Neuronal stem cell (in vitro differentiated cells): ENCODE data around the gene ASS1.
A peak's percentile ranks its signal among the peaks of the same experiment; 100 is the strongest.

Experiments
- DNase-seq: peaks from one replicate; pipeline ENCODE4 v3.0.0-alpha.2; 2013; ENCODE audit warnings: low spot score
- H2AFZ ChIP-seq: one replicate; pipeline ENCODE4 v1.6.1; 2013; ENCODE audit warnings: mild to moderate bottlenecking, low read length, inconsistent platforms
- H2AK5ac ChIP-seq: 2 replicates; pipeline ENCODE4 v1.6.1; 2013; ENCODE audit warnings: low read depth, mild to moderate bottlenecking, inconsistent platforms, low read length, moderate library complexity, mixed read lengths
- H2BK120ac ChIP-seq: 2 replicates; pipeline ENCODE4 v1.6.1; 2013; ENCODE audit warnings: low read depth, mild to moderate bottlenecking, inconsistent platforms, low read length, moderate library complexity, mixed read lengths
- H2BK12ac ChIP-seq: one replicate; pipeline ENCODE4 v1.6.1; 2013; ENCODE audit warnings: low read length, inconsistent platforms
- H2BK15ac ChIP-seq: 2 replicates; pipeline ENCODE4 v1.6.1; 2013; ENCODE audit warnings: mild to moderate bottlenecking, low read length, inconsistent platforms, mixed read lengths
- H2BK5ac ChIP-seq: one replicate; pipeline ENCODE4 v1.6.1; 2013; ENCODE audit warnings: inconsistent platforms, mild to moderate bottlenecking, low read length, moderate library complexity
- H3K14ac ChIP-seq: one replicate; pipeline ENCODE4 v1.6.1; 2013; ENCODE audit warnings: low read length, inconsistent platforms
- H3K18ac ChIP-seq: 2 replicates; pipeline ENCODE4 v1.6.1; 2013; ENCODE audit warnings: low read length, inconsistent platforms
- H3K23ac ChIP-seq: 2 replicates; pipeline ENCODE4 v1.6.1; 2013; ENCODE audit warnings: low read depth, mild to moderate bottlenecking, mixed read lengths, low read length, inconsistent platforms; ENCODE audit not compliant: poor library complexity
- H3K27ac ChIP-seq: replicated peaks from 3 replicates; pipeline ENCODE4 v1.5.1; 2013; ENCODE audit warnings: low read length, inconsistent platforms
- H3K27me3 ChIP-seq, 3 experiments: 2 replicates each; pipeline ENCODE4 v1.6.1; 2013; ENCODE audit warnings: low read length in 3 of 3, mild to moderate bottlenecking in 2 of 3, inconsistent platforms in 1 of 3, low read depth in 1 of 3, mixed read lengths in 1 of 3, moderate library complexity in 1 of 3; ENCODE audit not compliant: control insufficient read depth in 3 of 3, insufficient read depth in 3 of 3
- H3K36me3 ChIP-seq, 2 donors: replicated peaks in 1 of 2; 2 replicates each; pipeline ENCODE4 v1.6.1; 2013; ENCODE audit warnings: low read length in 2 of 2; ENCODE audit not compliant: control insufficient read depth in 2 of 2, insufficient read depth in 2 of 2
- H3K4ac ChIP-seq: 2 replicates; pipeline ENCODE4 v1.6.1; 2013; ENCODE audit warnings: inconsistent platforms, mild to moderate bottlenecking, low read length, moderate library complexity
- H3K4me1 ChIP-seq, 2 donors: 1 replicate in 1 of 2; 2 replicates in 1 of 2; pipeline ENCODE4 v1.6.1; 2013; ENCODE audit warnings: low read length in 2 of 2, low read depth in 1 of 2; ENCODE audit not compliant: control insufficient read depth in 2 of 2, insufficient read depth in 1 of 2
- H3K4me2 ChIP-seq: one replicate; pipeline ENCODE4 v1.6.1; 2013; ENCODE audit warnings: mild to moderate bottlenecking, low read length, inconsistent platforms; ENCODE audit not compliant: insufficient read depth, poor library complexity, severe bottlenecking
- H3K4me3 ChIP-seq, 2 donors: 2 replicates each; pipeline ENCODE4 v1.5.1; 2013; ENCODE audit warnings: low read length in 2 of 2, mild to moderate bottlenecking in 2 of 2, inconsistent platforms in 1 of 2, moderate library complexity in 1 of 2
- H3K79me1 ChIP-seq: one replicate; pipeline ENCODE4 v1.6.1; 2013; ENCODE audit warnings: low read depth, mild to moderate bottlenecking, inconsistent platforms, low read length, moderate library complexity
- H3K9ac ChIP-seq: one replicate; pipeline ENCODE4 v1.6.1; 2013; ENCODE audit warnings: mild to moderate bottlenecking, low read depth, low read length, inconsistent platforms; ENCODE audit not compliant: poor library complexity
- H3K9me3 ChIP-seq, 2 donors: replicated peaks in 1 of 2; 2 replicates each; pipeline versions ENCODE3 to v1.6.1; 2013; ENCODE audit warnings: low read length in 2 of 2, mild to moderate bottlenecking in 2 of 2, inconsistent platforms in 1 of 2, low read depth in 1 of 2, mixed read lengths in 1 of 2, moderate library complexity in 1 of 2; ENCODE audit not compliant: control insufficient read depth in 2 of 2, insufficient read depth in 1 of 2
- H4K8ac ChIP-seq: one replicate; pipeline ENCODE4 v1.6.1; 2013; ENCODE audit warnings: low read depth, mild to moderate bottlenecking, inconsistent platforms, low read length, moderate library complexity
- H4K91ac ChIP-seq: one replicate; pipeline ENCODE4 v1.6.1; 2013; ENCODE audit warnings: low read length, low read depth, mild to moderate bottlenecking, inconsistent platforms; ENCODE audit not compliant: poor library complexity
- WGBS, 2 donors: extraction: QIAGEN DNeasy Blood & Tissue Kit; methylation state at CpG; one replicate each; pipeline ENCODE4 v1.1.7; 2013; ENCODE audit warnings: missing lambda C conversion rate in 2 of 2, mixed read lengths in 1 of 2; ENCODE audit not compliant: insufficient read length in 2 of 2, insufficient replicate concordance in 1 of 2; ENCODE audit errors: extremely low coverage in 2 of 2; 5-methylcytosine and 5-hydroxymethylcytosine counted together

Gene ASS1

DNA sequence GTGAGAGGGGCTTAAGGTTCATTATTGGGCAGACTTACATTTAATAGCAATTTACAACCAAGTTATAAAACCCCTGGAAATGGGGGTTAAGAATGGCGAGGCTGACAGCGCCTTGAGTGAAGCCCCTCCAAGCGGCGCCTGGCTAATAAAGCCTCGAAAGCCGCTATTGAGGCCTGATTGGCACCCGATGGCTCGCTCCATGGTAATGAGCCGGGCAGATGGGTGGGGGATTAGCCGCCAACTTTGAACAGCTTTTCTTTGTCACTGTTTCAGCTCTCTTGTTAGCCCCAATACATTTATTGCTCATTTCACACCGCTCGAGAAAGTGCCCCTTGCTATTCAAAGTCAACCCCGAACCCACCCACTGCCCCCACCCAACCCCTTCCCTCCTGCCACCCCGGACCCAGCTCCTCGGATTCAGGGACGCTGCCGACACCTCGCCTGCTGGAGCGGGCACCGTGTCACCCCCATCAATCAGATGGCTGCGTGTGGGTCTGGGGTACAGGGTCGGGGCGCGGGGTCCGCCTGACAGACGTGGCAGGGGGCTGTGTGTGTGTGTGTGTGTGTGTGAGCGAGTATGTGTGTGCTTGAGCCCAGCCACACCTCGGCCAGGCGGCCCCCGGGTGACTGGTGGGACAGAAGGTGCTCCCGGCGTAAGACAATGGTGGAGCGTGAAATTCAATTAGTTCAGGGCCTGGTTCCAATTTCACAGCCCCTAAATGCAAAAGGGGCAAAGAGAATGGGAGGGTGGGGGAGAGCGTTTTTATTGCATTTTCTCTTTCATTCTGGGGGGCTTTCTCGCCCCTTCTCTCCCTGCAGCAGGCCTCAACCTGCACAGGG is 34.2 kb downstream of the ASS1 start:
- WGBS, 2 donors = no CpG with 5 or more reads among the region's 35 CpGs
- Histone ChIP-seq H3K4ac (no peak overlapping the region), H3K23ac (no peak overlapping the region), H3K4me2 (no peak overlapping the region), H3K4me1 (peaks cover 12 to 33% of the 10 kb centered on the region in 2 donors), H3K36me3 (no peaks in the 10 kb centered on the region), H3K27ac (no peak overlapping the region), H2AK5ac (peak overlapping the region; percentile 82), H4K91ac (peak overlapping the region; percentile 93), H3K9me3 (peaks cover 0 to 1% of the 10 kb centered on the region in 2 donors), H4K8ac (no peak overlapping the region), H3K79me1 (no peaks in the 10 kb centered on the region), H2BK120ac (no peak overlapping the region), H3K14ac (peak overlapping the region; percentile 78), H2BK12ac (no peak overlapping the region), H2AFZ (peak overlapping the region; percentile 13), H3K18ac (peak overlapping the region; percentile 79), H2BK15ac (peak overlapping the region; percentile 22), H3K27me3 (peaks cover 0 to 97% (median 3%) of the 10 kb centered on the region in 3 experiments), H3K9ac (no peak overlapping the region), H2BK5ac (no peak overlapping the region), H3K4me3 (no peak overlapping the region)
- peak; percentile 44 for DNase-seq

DNA sequence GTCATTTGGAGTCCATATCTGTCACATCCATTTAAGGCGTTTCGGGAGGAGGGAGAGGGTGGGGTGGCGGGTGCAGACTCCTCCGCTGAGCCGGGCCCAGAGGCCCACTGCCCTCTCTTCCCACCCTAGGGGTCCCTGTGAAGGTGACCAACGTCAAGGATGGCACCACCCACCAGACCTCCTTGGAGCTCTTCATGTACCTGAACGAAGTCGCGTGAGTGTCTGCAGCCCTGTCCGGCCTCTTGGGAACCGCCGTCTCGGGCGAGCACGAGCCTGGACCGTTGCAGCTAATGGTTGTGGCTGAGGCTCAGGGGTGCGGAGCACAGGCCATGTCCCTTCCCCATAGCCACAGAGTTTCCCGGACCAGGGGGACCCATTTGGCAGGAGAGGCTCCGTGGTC is 34.8 kb downstream of the ASS1 start:
- Histone ChIP-seq H3K79me1 (no peaks in the 10 kb centered on the region), H3K23ac (no peak overlapping the region), H2BK12ac (peak overlapping the region; percentile 77), H3K27ac (no peak overlapping the region), H3K4me3 (no peak overlapping the region), H4K91ac (no peak overlapping the region), H3K9ac (no peak overlapping the region), H2AK5ac (peak overlapping the region; percentile 82), H2BK120ac (no peak overlapping the region), H3K4me2 (no peak overlapping the region), H2AFZ (no peak overlapping the region), H3K36me3 (no peaks in the 10 kb centered on the region), H2BK5ac (peak overlapping the region; percentile 79), H4K8ac (no peak overlapping the region), H3K9me3 (peaks cover 0 to 1% of the 10 kb centered on the region in 2 donors), H2BK15ac (peak overlapping the region; percentile 77), H3K18ac (peak overlapping the region; percentile 80), H3K14ac (no peak overlapping the region), H3K27me3 (peaks cover 0 to 99% (median 3%) of the 10 kb centered on the region in 3 experiments), H3K4ac (peak overlapping the region; percentile 68), H3K4me1 (peaks cover 6 to 28% of the 10 kb centered on the region in 2 donors)
- WGBS, 2 donors = no CpG with 5 or more reads among the region's 19 CpGs
- no peak for DNase-seq

DNA sequence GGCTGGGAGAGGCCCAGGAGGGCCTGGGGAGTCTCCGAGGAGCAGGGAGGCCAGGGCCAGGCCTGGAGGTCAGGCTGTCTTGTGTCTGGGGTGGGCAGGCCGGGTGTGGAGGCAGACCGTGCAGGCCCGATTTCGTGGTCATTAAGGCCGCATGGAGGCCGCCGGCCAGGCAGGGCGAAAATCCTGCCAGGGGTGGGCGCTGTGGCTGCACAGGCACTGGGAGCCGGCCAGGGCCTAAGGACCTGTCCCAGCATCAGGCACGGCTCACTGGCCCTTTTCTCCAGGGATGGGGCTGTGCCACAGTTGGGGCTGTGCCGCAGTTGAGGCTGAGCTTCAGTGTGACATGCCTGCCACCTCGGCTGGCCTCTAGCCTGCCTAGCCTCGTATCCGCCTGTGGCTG is 35.9 kb downstream of the ASS1 start:
- Histone ChIP-seq H2BK5ac (peak overlapping the region; percentile 79), H2AK5ac (peak overlapping the region; percentile 82), H3K27ac (no peak overlapping the region), H2BK15ac (peak overlapping the region; percentile 77), H3K4me3 (no peak overlapping the region), H3K4ac (peak overlapping the region; percentile 81), H3K9me3 (peaks cover 0 to 1% of the 10 kb centered on the region in 2 donors), H3K14ac (no peak overlapping the region), H3K18ac (peak overlapping the region; percentile 91), H3K23ac (peak overlapping the region; percentile 27), H3K4me1 (peaks cover 4 to 24% of the 10 kb centered on the region in 2 donors), H4K91ac (no peak overlapping the region), H2BK120ac (peak overlapping the region; percentile 75), H3K9ac (no peak overlapping the region), H2AFZ (no peak overlapping the region), H4K8ac (peak overlapping the region; percentile 77), H3K79me1 (no peaks in the 10 kb centered on the region), H3K4me2 (no peak overlapping the region), H2BK12ac (peak overlapping the region; percentile 99), H3K36me3 (no peaks in the 10 kb centered on the region), H3K27me3 (peaks cover 0 to 99% (median 3%) of the 10 kb centered on the region in 3 experiments)
- WGBS, 2 donors = no CpG with 5 or more reads among the region's 16 CpGs
- DNase-seq = no peak

DNA sequence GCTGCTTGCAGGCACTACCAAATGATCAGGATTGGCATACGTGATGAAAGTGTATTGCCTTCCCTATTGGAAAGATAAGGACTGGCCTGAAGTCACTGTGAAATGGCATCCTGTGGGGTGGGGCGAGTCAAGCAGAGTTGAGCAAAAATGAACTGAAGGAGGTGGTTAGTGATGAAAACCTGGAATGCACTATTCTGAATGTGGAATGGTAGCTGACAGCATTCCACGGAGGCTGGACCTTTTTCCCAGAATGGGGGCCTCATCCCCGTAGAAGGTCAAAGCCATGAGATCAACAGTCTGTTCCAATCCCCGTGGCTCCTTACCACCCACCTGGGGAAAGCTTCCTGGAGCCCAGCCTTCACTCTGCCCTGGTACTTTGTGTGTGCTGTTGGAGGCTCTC is 37.7 kb downstream of the ASS1 start:
- Histone ChIP-seq H3K9ac (no peak overlapping the region), H4K8ac (no peak overlapping the region), H4K91ac (no peak overlapping the region), H3K4ac (no peak overlapping the region), H2AK5ac (no peak overlapping the region), H3K27me3 (peaks cover 0 to 97% (median 3%) of the 10 kb centered on the region in 3 experiments), H3K14ac (no peak overlapping the region), H3K79me1 (no peaks in the 10 kb centered on the region), H3K4me2 (no peak overlapping the region), H2BK15ac (no peak overlapping the region), H3K4me1 (peaks cover 4 to 22% of the 10 kb centered on the region in 2 donors), H2BK5ac (no peak overlapping the region), H2BK120ac (no peak overlapping the region), H3K23ac (no peak overlapping the region), H2BK12ac (no peak overlapping the region), H3K27ac (no peak overlapping the region), H3K9me3 (no peaks in the 10 kb centered on the region), H3K18ac (no peak overlapping the region), H3K36me3 (no peaks in the 10 kb centered on the region), H3K4me3 (no peak overlapping the region), H2AFZ (no peak overlapping the region)
- WGBS, 2 donors = no CpG with 5 or more reads among the region's 5 CpGs
- no peak for DNase-seq
